GM08714 (cell line): Measurements from ENCODE around the gene SNRNP35.

Source experiments
- H3K4me3 ChIP-seq: fragments of 200-500 bp; sonication (Bioruptor generic); 2 replicates; pipeline ENCODE4 v1.5.1; 2014; ENCODE audit warnings: mild to moderate bottlenecking, low read length, inconsistent platforms
- ZNF274 ChIP-seq: IDR thresholded peaks from 2 replicates; pipeline ENCODE4 v1.6.1; 2012; ENCODE audit warnings: mild to moderate bottlenecking, low read depth, low read length

The SNRNP35 gene

GRCh38 chr12:123516216-123516780, 58.4 kb downstream of the SNRNP35 start:
- TF ChIP-seq ZNF274 = no peak
- no peak overlapping the region for H3K4me3 ChIP-seq
